Measurements from ENCODE around the gene PSMG1. TPM values are rescaled to one million over a fixed set of nuclear protein-coding genes. Genes with fewer than 3 reads are reported as not detected.

PSMG1 gene
- total RNA-seq, 1 donor from 2014 or later = 61.9 TPM

GRCh38 chr21:39187141-39187540 lies 3.9 kb upstream of the PSMG1 start:
- Mint-ChIP-seq H3K27ac (ENCODE audit: unreplicated experiment) (no peak overlapping the region), H3K4me1 (ENCODE audit: low read depth, unreplicated experiment) (peaks cover 36% of the 10 kb centered on the region), H3K36me3 (ENCODE audit: low read depth, unreplicated experiment) (peaks cover 2% of the 10 kb centered on the region), H3K27me3 (ENCODE audit: low read depth, unreplicated experiment) (no peaks in the 10 kb centered on the region), H3K4me3 (ENCODE audit: unreplicated experiment) (no peak overlapping the region), H3K9me3 (ENCODE audit: unreplicated experiment) (no peaks in the 10 kb centered on the region)
- Histone ChIP-seq H3K9me3 (ENCODE audit: insufficient read depth, low read depth, low read length) (no peaks in the 10 kb centered on the region), H3K4me1 (ENCODE audit: insufficient read depth, low read length) (peaks cover 21% of the 10 kb centered on the region), H4K20me1 (ENCODE audit: insufficient read depth, low read length) (peaks cover 4% of the 10 kb centered on the region), H3K36me3 (ENCODE audit: insufficient read depth, low read length) (no peaks in the 10 kb centered on the region), H3K9ac (ENCODE audit: low read length) (no peak overlapping the region), H3K4me3 (ENCODE audit: insufficient read depth, low read depth, low read length) (no peak overlapping the region), H3K4me2 (ENCODE audit: low read length) (no peak overlapping the region), H2AFZ (ENCODE audit: low read depth, low read length) (no peak overlapping the region), H3K27me3 (ENCODE audit: insufficient read depth, low read length) (no peaks in the 10 kb centered on the region), H3K27ac (ENCODE audit: low read depth, low read length) (no peak overlapping the region), H3K79me2 (ENCODE audit: insufficient read depth, low read length) (peaks cover 11% of the 10 kb centered on the region)
- TF ChIP-seq CTCF (IDR thresholded peaks at IDR 0.05; ENCODE audit: insufficient read depth, low read depth, low read length) (no peak), EZH2 (IDR thresholded peaks at IDR 0.05; ENCODE audit: insufficient read depth, low read length) (no peak)
- no peak for DNase-seq (ENCODE audit: low read depth)
- FAIRE-seq = no peak

GRCh38 chr21:39186676-39187075 lies 3.4 kb upstream of the PSMG1 start:
- no peak overlapping the region for H3K4me3 ChIP-seq (ENCODE audit: insufficient read depth, low read depth, low read length)
- H3K79me2 ChIP-seq (ENCODE audit: insufficient read depth, low read length) = peaks cover 15% of the 10 kb centered on the region
- no peak for TF ChIP-seq EZH2 (IDR thresholded peaks at IDR 0.05; ENCODE audit: insufficient read depth, low read length)
- no peak for TF ChIP-seq CTCF (IDR thresholded peaks at IDR 0.05; ENCODE audit: insufficient read depth, low read depth, low read length)
- no peak overlapping the region for H2AFZ ChIP-seq (ENCODE audit: low read depth, low read length)
- H3K4me1 ChIP-seq (ENCODE audit: insufficient read depth, low read length) = peaks cover 26% of the 10 kb centered on the region
- Mint-ChIP-seq H3K9me3 (ENCODE audit: unreplicated experiment) (no peaks in the 10 kb centered on the region), H3K36me3 (ENCODE audit: low read depth, unreplicated experiment) (no peaks in the 10 kb centered on the region), H3K27ac (ENCODE audit: unreplicated experiment) (no peak overlapping the region), H3K27me3 (ENCODE audit: low read depth, unreplicated experiment) (no peaks in the 10 kb centered on the region), H3K4me1 (ENCODE audit: low read depth, unreplicated experiment) (peaks cover 40% of the 10 kb centered on the region), H3K4me3 (ENCODE audit: unreplicated experiment) (no peak overlapping the region)
- H3K9ac ChIP-seq (ENCODE audit: low read length) = no peak overlapping the region
- no peaks in the 10 kb centered on the region for H3K27me3 ChIP-seq (ENCODE audit: insufficient read depth, low read length)
- FAIRE-seq = no peak
- peaks cover 6% of the 10 kb centered on the region for H4K20me1 ChIP-seq (ENCODE audit: insufficient read depth, low read length)
- no peaks in the 10 kb centered on the region for H3K9me3 ChIP-seq (ENCODE audit: insufficient read depth, low read depth, low read length)
- no peaks in the 10 kb centered on the region for H3K36me3 ChIP-seq (ENCODE audit: insufficient read depth, low read length)
- DNase-seq (ENCODE audit: low read depth) = no peak
- no peak overlapping the region for H3K27ac ChIP-seq (ENCODE audit: low read depth, low read length)
- H3K4me2 ChIP-seq (ENCODE audit: low read length) = no peak overlapping the region

DNA sequence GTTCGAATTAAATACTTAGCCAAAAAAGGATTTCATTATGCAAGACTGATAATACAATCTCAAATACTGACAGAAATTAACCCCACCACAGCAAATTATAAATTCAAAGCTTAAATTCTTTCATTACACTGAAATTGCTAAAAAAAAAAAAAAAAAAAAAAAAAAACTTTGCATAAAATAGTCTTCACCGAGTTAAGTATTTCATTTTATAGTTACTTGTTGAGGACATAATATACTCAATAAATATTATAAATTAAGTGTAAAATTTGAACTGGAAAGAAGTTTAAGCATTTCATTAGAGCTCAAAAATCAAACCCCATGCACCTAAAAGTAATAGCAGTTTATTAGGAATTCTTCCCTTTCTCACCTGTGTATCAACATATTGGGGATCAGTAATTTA lies 1.9 kb upstream of the PSMG1 start:
- no peaks in the 10 kb centered on the region for H3K9me3 ChIP-seq (ENCODE audit: insufficient read depth, low read depth, low read length)
- H3K9ac ChIP-seq (ENCODE audit: low read length) = no peak overlapping the region
- H3K79me2 ChIP-seq (ENCODE audit: insufficient read depth, low read length) = peaks cover 31% of the 10 kb centered on the region
- no peak for TF ChIP-seq EZH2 (IDR thresholded peaks at IDR 0.05; ENCODE audit: insufficient read depth, low read length)
- TF ChIP-seq CTCF (IDR thresholded peaks at IDR 0.05; ENCODE audit: insufficient read depth, low read depth, low read length) = no peak
- no peak overlapping the region for H2AFZ ChIP-seq (ENCODE audit: low read depth, low read length)
- no peak overlapping the region for H3K27ac Mint-ChIP-seq (ENCODE audit: unreplicated experiment)
- no peak overlapping the region for H3K4me3 ChIP-seq (ENCODE audit: insufficient read depth, low read depth, low read length)
- FAIRE-seq (no peak), DNase-seq (ENCODE audit: low read depth) (no peak)
- peaks cover 2% of the 10 kb centered on the region for H3K36me3 Mint-ChIP-seq (ENCODE audit: low read depth, unreplicated experiment)
- H3K36me3 ChIP-seq (ENCODE audit: insufficient read depth, low read length) = peaks cover 4% of the 10 kb centered on the region
- no peaks in the 10 kb centered on the region for H3K9me3 Mint-ChIP-seq (ENCODE audit: unreplicated experiment)
- peaks cover 16% of the 10 kb centered on the region for H4K20me1 ChIP-seq (ENCODE audit: insufficient read depth, low read length)
- H3K4me3 Mint-ChIP-seq (ENCODE audit: unreplicated experiment) = peak overlapping the region; percentile 97
- no peaks in the 10 kb centered on the region for H3K27me3 ChIP-seq (ENCODE audit: insufficient read depth, low read length)
- peak overlapping the region; percentile 90 for H3K4me2 ChIP-seq (ENCODE audit: low read length)
- H3K4me1 ChIP-seq (ENCODE audit: insufficient read depth, low read length) = peaks cover 19% of the 10 kb centered on the region
- no peaks in the 10 kb centered on the region for H3K27me3 Mint-ChIP-seq (ENCODE audit: low read depth, unreplicated experiment)
- peaks cover 38% of the 10 kb centered on the region for H3K4me1 Mint-ChIP-seq (ENCODE audit: low read depth, unreplicated experiment)
- H3K27ac ChIP-seq (ENCODE audit: low read depth, low read length) = no peak overlapping the region

Data from astrocyte (in vitro differentiated cells and primary cell).